CMK (cell line): Measurements from ENCODE around the gene PICALM.
"Not testable (repeated sequence)": the region's sequence is repeated elsewhere in the genome, so short reads cannot be mapped to it uniquely, and the experiment has no call there.

ENCODE experiments used
- DNase-seq: peaks from one replicate; pipeline ENCODE4 v3.0.0-alpha.2; 2010; ENCODE audit warnings: low read depth

Gene PICALM

GRCh38 chr11:86068951-86069407 lies at the start of gene PICALM:
PICALM (minus strand) TSS chr11:86069084; CDS start chr11:86068780, 304 bp downstream.
- peak; percentile 99 for DNase-seq

GRCh38 chr11:86118253-86118652 lies 49.4 kb upstream of the PICALM start:
- no peak for DNase-seq

DNA sequence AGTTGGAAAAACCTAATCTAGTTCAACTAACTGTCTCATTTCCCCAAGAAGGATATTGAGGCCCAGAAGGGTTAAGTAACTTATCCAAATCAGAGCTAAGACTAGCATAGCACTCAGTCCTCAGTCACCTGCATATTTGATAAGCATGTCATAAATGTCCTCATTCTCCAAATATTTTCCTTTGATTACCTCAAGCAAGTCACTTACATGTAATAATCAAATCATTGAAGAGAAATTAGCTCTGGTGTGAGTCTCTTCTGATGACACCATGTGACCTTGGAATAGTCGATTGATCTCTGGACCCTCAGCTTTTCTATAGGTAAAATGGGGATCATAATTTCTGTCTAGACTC lies 48.8 kb upstream of the PICALM start:
- no peak for DNase-seq

GRCh38 chr11:86117001-86117711 lies 48.3 kb upstream of the PICALM start:
- no peak for DNase-seq

GRCh38 chr11:86116386-86116726 lies 47.5 kb upstream of the PICALM start:
- no peak for DNase-seq

DNA sequence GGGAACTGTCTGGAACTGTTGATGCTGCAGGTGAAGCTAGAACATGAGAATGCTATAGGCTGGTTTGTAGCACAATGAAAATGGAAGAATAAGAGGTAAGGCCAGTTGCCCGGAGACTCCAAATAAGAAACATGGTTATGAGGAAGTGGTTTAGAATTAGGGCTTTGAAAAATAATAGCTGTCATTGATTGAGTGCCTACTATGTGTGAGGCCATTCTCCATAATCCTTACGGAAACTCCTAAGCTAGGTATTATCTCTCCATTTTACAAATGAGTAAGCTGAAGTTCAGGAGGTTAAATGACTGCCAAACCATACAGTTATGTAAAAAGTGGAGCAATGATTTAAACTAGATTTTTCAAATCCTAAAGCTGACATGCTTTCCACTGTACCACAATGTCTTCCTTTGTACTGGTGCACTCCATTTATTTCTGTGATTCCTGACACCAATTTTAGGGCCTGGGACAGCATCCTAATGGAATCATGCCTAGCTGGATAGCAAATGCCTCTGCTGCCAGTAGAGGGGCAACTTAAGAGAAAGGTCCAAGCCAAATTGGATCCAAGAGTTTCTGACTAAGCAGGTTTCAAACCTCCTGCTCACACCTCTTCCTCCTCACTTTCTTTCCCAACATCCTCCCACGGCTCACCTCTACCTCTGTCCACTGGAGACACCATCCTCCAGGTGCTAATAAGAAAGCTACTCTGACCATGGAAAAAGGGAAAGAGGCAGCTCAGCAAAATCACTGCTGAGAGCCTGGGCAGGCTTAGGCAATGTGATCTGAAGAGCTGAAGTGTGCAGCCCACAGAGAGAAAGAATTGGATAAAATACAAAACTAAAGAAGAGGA lies 46.9 kb upstream of the PICALM start:
- no peak for DNase-seq

GRCh38 chr11:86108890-86109638 lies 40.2 kb upstream of the PICALM start:
- no peak for DNase-seq

DNA sequence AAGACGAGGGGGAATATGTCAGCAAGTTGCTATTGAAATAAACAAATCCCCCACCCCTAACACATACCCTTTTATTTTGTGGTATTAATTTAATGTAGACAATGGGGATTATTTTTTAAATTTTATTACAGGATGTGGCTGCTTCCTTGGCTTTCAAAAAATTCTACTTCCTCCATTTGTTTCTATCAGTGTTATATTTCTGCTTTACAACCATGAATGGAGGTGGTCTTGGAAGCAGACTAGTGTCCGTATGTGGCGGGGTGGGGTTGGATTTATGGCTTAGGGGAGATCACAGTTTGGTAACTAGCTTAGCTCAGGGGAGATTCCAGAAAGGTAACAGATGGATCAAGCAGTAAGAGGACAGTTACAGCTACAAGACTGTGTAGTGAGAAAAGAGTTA lies 39.3 kb upstream of the PICALM start:
- no peak for DNase-seq

GRCh38 chr11:86106916-86107315 lies 38.0 kb upstream of the PICALM start:
- DNase-seq: no peak

DNA sequence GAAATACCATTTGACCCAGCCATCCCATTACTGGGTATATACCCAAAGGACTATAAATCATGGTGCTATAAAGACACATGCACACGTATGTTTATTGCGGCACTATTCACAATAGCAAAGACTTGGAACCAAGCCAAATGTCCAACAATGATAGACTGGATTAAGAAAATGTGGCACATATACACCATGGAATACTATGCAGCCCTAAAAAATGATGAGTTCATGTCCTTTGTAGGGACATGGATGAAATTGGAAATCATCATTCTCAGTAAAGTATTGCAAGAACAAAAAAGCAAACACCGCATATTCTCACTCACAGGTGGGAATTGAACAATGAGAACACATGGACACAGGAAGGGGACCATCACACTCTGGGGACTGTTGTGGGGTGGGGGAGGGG lies 37.1 kb upstream of the PICALM start:
- not testable (repeated sequence) for DNase-seq

- not testable (repeated sequence) for DNase-seq
Measured at GRCh38 chr11:86105601-86106000, 36.7 kb upstream of the PICALM start.

- DNase-seq: no peak
Measured at GRCh38 chr11:86103808-86104207, 34.9 kb upstream of the PICALM start.

GRCh38 chr11:86101941-86102407 lies 33.1 kb upstream of the PICALM start:
- DNase-seq: no peak

DNA sequence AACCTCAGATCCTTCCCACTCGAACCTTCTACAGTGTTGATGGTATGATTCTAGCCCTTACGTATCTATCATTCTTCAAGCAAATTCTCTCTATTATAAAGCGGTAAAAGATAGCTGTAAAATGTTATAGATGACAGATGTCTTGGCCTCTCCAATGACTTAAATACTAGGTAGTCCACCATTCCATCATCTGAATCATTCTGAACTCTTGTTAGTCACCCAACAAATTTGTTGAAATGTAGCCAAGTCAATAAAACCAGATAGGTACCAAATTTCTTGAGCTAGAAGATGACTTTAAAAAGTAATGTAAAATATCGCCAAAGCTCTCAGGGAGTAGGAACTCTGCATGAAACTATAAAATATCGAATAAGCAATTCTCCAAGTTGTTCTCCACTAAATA lies 32.6 kb upstream of the PICALM start:
- no peak for DNase-seq

DNA sequence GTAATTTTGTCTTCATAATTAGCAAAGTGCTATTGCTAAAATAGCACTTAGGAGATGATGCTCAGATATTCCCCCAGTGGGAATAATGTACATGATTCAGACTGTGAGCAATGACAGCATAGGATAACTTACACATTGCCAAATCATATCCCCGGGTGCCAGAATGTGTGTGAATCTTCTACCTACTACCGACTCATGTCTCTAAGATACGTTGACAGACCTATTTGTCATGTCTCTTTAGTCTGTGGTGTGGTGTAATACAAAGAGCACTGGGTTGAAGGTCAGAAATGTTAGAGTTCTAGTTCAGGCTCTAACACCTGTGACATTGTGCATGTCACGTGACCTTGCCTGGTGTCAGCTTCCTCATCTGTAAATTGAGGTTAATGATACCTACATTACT lies 31.0 kb upstream of the PICALM start:
- no peak for DNase-seq

GRCh38 chr11:86097980-86098379 lies 29.1 kb upstream of the PICALM start:
- DNase-seq: no peak

- DNase-seq: no peak
Measured at GRCh38 chr11:86091566-86091965, 22.7 kb upstream of the PICALM start.

- no peak for DNase-seq
Measured at GRCh38 chr11:86091086-86091485, 22.2 kb upstream of the PICALM start.

- DNase-seq: no peak
Measured at GRCh38 chr11:86089659-86090058, 20.8 kb upstream of the PICALM start.

- not testable (repeated sequence) for DNase-seq
Measured at GRCh38 chr11:86087688-86088087, 18.8 kb upstream of the PICALM start.

DNA sequence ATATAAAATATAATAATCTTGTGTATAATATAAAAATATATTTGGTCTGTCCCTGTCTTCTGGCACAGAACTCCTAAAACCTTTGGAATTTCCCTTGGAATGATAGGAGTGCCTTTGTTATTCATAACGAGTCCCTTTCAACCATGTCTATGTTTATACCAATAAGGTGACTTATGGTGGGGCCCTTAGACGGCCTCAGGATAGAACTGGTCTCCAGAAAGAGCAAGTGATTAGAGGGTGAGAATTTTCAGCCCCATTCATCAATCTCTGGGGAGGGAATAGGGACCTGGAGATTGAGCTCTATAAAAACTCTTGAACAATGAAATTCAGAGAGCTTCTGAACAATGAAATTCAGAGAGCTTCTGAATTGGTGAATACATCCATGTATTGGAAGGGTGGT lies 18.4 kb upstream of the PICALM start:
- no peak for DNase-seq

- no peak for DNase-seq
Measured at GRCh38 chr11:86081455-86081854, 12.6 kb upstream of the PICALM start.

GRCh38 chr11:86079421-86079820 lies 10.5 kb upstream of the PICALM start:
- no peak for DNase-seq
